K562 (cell line): ENCODE data around the gene MDK. TPM values are rescaled to one million over a fixed set of nuclear protein-coding genes. Genes with fewer than 3 reads are reported as not detected.

Source experiments
- ATAC-seq: fragments of 200-7000 bp; cut with Tn5 transposase; 3 replicates; pipeline ENCODE4 v1.9.1; 2020; ENCODE audit warnings: moderate library complexity
- BruUV-seq: library from RNA; stranded (reverse); fragments of 400-500 nt; replicated peaks from 2 replicates; lab custom pipeline; 2021; lab: Mats Ljungman, UMichigan
- CTCF ChIA-PET: fragments of 300-600 bp; formaldehyde crosslinking; extraction: SDS; loops from one replicate; lab custom pipeline; 2021; ENCODE audit warnings: low intra/inter-chr PET ratio; lab: Yijun Ruan, JAX
- POLR2A ChIA-PET: fragments of 300-600, 350-650 bp; sonication (Branson Sonifier 250); formaldehyde crosslinking; extraction: SDS; loops from one replicate; lab custom pipeline; 2021; ENCODE audit warnings: antibody characterized with exemption, inconsistent platforms; lab: Yijun Ruan, JAX
- DNase-seq, 4 experiments: peaks; one replicate each; pipeline versions ENCODE4 v3.0.0 to v3.0.0-alpha.2; 2011 to 2018; ENCODE audit warnings: low spot score in 3 of 4, mixed read lengths in 3 of 4; ENCODE audit errors: extremely low read depth in 1 of 4
- FAIRE-seq: peaks from 2 replicates; lab custom pipeline; 2011; peaks lifted over from hg19 to GRCh38; lab: Jason Lieb, UNC
- H2AFZ ChIP-seq: 2 replicates; pipeline ENCODE4 v1.6.0; 2011; ENCODE audit warnings: low read depth, low read length, control low read depth, inconsistent platforms
- H3K27ac ChIP-seq: fragments of 200-600 bp; 3 replicates; pipeline ENCODE4 v1.8.0; 2011; ENCODE audit warnings: low read depth, mild to moderate bottlenecking, control low read depth, inconsistent platforms, low read length, moderate library complexity, mixed read lengths; ENCODE audit errors: extremely low read depth
- H3K27me3 ChIP-seq, 2 experiments: fragments of 300-600 bp in 1 of 2; 2 replicates in 1 of 2; 3 replicates in 1 of 2; pipeline versions ENCODE4 v1.6.0 to v1.8.0; 2011; ENCODE audit warnings: inconsistent platforms in 2 of 2, low read length in 2 of 2, mild to moderate bottlenecking in 1 of 2, mixed read lengths in 1 of 2, moderate library complexity in 1 of 2; ENCODE audit not compliant: control insufficient read depth in 2 of 2, insufficient read depth in 2 of 2
- H3K36me3 ChIP-seq: fragments of 300-600 bp; 3 replicates; pipeline ENCODE4 v1.8.0; 2011; ENCODE audit warnings: mild to moderate bottlenecking, low read length, inconsistent platforms; ENCODE audit not compliant: control insufficient read depth, insufficient read depth
- H3K4me1 ChIP-seq, 2 experiments: fragments of 200-600 bp in 1 of 2; replicated peaks in 1 of 2; 2 replicates in 1 of 2; 3 replicates in 1 of 2; pipeline versions ENCODE4 v1.5.1 to v1.8.0; 2011; ENCODE audit warnings: inconsistent platforms in 2 of 2, low read length in 2 of 2, mild to moderate bottlenecking in 1 of 2, mixed read lengths in 1 of 2, moderate library complexity in 1 of 2; ENCODE audit not compliant: control insufficient read depth in 2 of 2, insufficient read depth in 2 of 2
- H3K4me2 ChIP-seq: 2 replicates; pipeline ENCODE4 v1.6.1; 2011; ENCODE audit warnings: low read length, control low read depth, inconsistent platforms, mixed read lengths; ENCODE audit not compliant: insufficient read depth
- H3K4me3 ChIP-seq: fragments of 200-600 bp; sonication (generic), shearing (Covaris generic); 2 replicates; pipeline ENCODE4 v1.5.1; 2016; ENCODE audit warnings: control low read depth, inconsistent platforms
- H3K79me2 ChIP-seq: fragments of 200-600 bp; 3 replicates; pipeline ENCODE4 v1.8.0; 2011; ENCODE audit warnings: low read length, inconsistent platforms; ENCODE audit not compliant: control insufficient read depth, insufficient read depth
- H3K9ac ChIP-seq, 2 experiments: 2 replicates each; pipeline versions ENCODE4 v1.6.0 to v1.6.1; 2011; ENCODE audit warnings: low read depth in 2 of 2, low read length in 2 of 2, control low read depth in 1 of 2, inconsistent platforms in 1 of 2, mild to moderate bottlenecking in 1 of 2, mixed read lengths in 1 of 2; ENCODE audit not compliant: insufficient read depth in 1 of 2
- H3K9me1 ChIP-seq: one replicate; pipeline ENCODE4 v1.6.0; 2011; ENCODE audit warnings: inconsistent platforms, mild to moderate bottlenecking, low read length, moderate library complexity; ENCODE audit not compliant: control insufficient read depth, insufficient read depth
- H3K9me3 ChIP-seq: replicated peaks from 2 replicates; pipeline ENCODE4 v1.5.1; 2011; ENCODE audit warnings: low read depth, low read length, inconsistent platforms; ENCODE audit not compliant: control insufficient read depth, insufficient read depth
- H4K20me1 ChIP-seq: replicated peaks from 2 replicates; pipeline ENCODE4 v1.6.1; 2011; ENCODE audit warnings: low read length, inconsistent platforms, mixed read lengths; ENCODE audit not compliant: control insufficient read depth, insufficient read depth
- TAF9B ChIP-seq: fragments of 450-650 bp; IDR thresholded peaks from 2 replicates; pipeline ENCODE4 v1.6.1; 2018; ENCODE audit warnings: mild to moderate bottlenecking; ENCODE audit not compliant: partially characterized antibody
- WGBS: fragments of 100-300 bp; shearing (Covaris generic); methylation state at CpG from one replicate; pipeline ENCODE4 v1.1.6; 2016; ENCODE audit warnings: low coverage, mixed read lengths; ENCODE audit not compliant: insufficient coverage; ENCODE audit errors: missing lambda C conversion rate; 5-methylcytosine and 5-hydroxymethylcytosine counted together
- in situ Hi-C: fragments of 300-500 bp; cut with MboI; formaldehyde crosslinking; loops from 4 replicates; pipeline ENCODE4 v1.15.0; 2018; ENCODE audit warnings: inconsistent platforms, mixed read lengths
- intact Hi-C: fragments of 100-400 bp; cut with micrococcal nuclease; formaldehyde crosslinking; loops from 2 replicates; pipeline ENCODE4 v1.14.2; 2022
- polyA plus RNA-seq, 8 experiments: library from polyadenylated mRNA; depleted of rRNA in 4 of 8; stranded (reverse) in 5 of 8; unstranded in 3 of 8; fragments of >200 nt; fragmentation: Nextera tagmentation in 2 of 8; fragmentation: Illumina TruSeq in 1 of 8; extraction: Ambion mirVana in 2 of 8; extraction: Trizol in 1 of 8; gene quantifications; 2 replicates each; pipeline versions ENCODE4 v1.2.1 to v1.2.3, GENCODE V29; 2011 to 2014; ENCODE audit warnings: inconsistent platforms in 1 of 8, missing spikeins in 1 of 8
- total RNA-seq, 7 experiments: library from RNA; depleted of rRNA in 6 of 7; stranded (reverse); fragments of >200 nt in 6 of 7; fragmentation: Illumina TruSeq in 2 of 7; extraction: Trizol in 2 of 7; gene quantifications; 2 replicates each; pipeline versions ENCODE4 v1.2.1 to v1.2.3, GENCODE V29; 2011 to 2021; ENCODE audit warnings: low replicate concordance in 1 of 7
- TF ChIP-seq, protein P1 (sequence below): sonication (generic); formaldehyde crosslinking; IDR thresholded peaks from 2 replicates; pipeline ENCODE4 v1.8.0; 2022; ENCODE audit warnings: mild to moderate bottlenecking, missing genetic modification reagents, borderline replicate concordance
- TF ChIP-seq, protein P2 (sequence below): sonication (generic); formaldehyde crosslinking; IDR thresholded peaks from 2 replicates; pipeline ENCODE4 v1.8.1; 2023; ENCODE audit warnings: mild to moderate bottlenecking, missing genetic modification reagents

Gene MDK
- total and polyA plus RNA-seq, 9 of the 15 experiments (the other 6 are each of a cell fraction or from before 2014, with no cell fraction given): 20.7 to 700 (median 350) TPM

DNA sequence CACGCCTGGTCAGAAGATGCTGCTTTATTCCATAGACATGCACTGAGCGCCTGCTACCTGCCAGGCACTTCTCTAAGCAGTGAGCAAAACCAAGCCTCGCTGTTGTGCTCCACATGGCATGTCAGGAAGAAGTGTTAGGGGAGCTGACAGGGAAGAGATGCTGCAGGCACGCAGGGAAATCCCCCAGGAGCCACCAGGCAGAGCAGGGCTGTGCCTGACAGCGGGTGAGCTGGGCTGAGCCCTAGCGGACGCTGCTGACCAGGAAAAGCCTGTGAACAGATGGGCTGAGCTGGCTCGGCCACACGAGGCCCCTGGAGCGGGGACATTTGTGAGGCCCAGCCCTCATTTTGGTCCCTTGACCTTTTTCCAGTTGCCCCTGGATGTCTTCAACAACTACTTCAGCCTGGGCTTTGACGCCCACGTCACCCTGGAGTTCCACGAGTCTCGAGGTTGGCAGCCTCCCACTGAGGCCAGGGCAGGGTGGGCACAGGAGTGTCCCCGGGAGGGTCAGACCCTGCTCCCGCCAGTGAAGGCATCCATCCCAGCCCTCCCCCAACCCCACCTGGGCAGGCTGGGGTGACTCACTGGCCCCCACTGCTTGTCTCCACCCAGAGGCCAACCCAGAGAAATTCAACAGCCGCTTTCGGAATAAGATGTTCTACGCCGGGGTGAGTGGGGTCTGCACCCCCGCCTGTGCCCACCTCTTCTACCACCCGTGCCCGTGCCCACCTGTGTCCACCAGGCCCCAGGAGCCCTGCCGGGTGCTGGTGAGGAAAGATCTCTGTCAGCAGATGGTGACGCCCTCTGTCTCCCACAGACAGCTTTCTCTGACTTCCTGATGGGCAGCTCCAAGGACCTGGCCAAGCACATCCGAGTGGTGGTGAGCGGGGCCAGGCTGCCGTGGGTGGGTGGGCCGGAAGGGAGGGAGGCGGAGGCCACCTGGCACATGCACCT is 7.4 kb upstream of the MDK start:
- Histone ChIP-seq H3K9me3 (no peaks in the 10 kb centered on the region), H3K36me3 (peaks cover 87% of the 10 kb centered on the region; the same call in 2 of the 3 replicates), H3K4me1 (peaks cover 0 to 25% of the 10 kb centered on the region in 2 experiments; a peak in 2 of 5 replicates), H3K27ac (no peak overlapping the region), H3K4me3 (no peak overlapping the region), H3K9me1 (no peaks in the 10 kb centered on the region), H2AFZ (no peak overlapping the region), H3K27me3 (no peaks in the 10 kb centered on the region), H3K9ac (no peak overlapping the region), H3K79me2 (no peaks in the 10 kb centered on the region), H3K4me2 (no peak overlapping the region), H4K20me1 (no peaks in the 10 kb centered on the region; the same call in 1 of the 2 replicates)
- WGBS: 89% methylated on average over 27 of the region's 30 CpGs
- DNase-seq: no peak
- ChIA-PET POLR2A (no interaction called here), CTCF (no interaction called here)
- no TSS peak for BruUV-seq
- intact Hi-C loops (no loop called here), in situ Hi-C loops (no loop called here)
- ATAC-seq: no peak
- FAIRE-seq: no peak
- TF ChIP-seq, protein P1, sequence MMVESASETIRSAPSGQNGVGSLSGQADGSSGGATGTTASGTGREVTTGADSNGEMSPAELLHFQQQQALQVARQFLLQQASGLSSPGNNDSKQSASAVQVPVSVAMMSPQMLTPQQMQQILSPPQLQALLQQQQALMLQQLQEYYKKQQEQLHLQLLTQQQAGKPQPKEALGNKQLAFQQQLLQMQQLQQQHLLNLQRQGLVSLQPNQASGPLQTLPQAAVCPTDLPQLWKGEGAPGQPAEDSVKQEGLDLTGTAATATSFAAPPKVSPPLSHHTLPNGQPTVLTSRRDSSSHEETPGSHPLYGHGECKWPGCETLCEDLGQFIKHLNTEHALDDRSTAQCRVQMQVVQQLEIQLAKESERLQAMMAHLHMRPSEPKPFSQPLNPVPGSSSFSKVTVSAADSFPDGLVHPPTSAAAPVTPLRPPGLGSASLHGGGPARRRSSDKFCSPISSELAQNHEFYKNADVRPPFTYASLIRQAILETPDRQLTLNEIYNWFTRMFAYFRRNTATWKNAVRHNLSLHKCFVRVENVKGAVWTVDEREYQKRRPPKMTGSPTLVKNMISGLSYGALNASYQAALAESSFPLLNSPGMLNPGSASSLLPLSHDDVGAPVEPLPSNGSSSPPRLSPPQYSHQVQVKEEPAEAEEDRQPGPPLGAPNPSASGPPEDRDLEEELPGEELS (CRISPR knock-in tag): no peak
- TF ChIP-seq TAF9B: no peak
- TF ChIP-seq, protein P2, sequence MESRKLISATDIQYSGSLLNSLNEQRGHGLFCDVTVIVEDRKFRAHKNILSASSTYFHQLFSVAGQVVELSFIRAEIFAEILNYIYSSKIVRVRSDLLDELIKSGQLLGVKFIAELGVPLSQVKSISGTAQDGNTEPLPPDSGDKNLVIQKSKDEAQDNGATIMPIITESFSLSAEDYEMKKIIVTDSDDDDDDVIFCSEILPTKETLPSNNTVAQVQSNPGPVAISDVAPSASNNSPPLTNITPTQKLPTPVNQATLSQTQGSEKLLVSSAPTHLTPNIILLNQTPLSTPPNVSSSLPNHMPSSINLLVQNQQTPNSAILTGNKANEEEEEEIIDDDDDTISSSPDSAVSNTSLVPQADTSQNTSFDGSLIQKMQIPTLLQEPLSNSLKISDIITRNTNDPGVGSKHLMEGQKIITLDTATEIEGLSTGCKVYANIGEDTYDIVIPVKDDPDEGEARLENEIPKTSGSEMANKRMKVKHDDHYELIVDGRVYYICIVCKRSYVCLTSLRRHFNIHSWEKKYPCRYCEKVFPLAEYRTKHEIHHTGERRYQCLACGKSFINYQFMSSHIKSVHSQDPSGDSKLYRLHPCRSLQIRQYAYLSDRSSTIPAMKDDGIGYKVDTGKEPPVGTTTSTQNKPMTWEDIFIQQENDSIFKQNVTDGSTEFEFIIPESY (CRISPR knock-in tag): peak; percentile 53; the same call in 1 of the 2 replicates
